Measurements from ENCODE around the gene NR2C2. TPM values are rescaled to one million over a fixed set of nuclear protein-coding genes. Genes with fewer than 3 reads are reported as not detected.

NR2C2 gene
- total RNA-seq, 1 donor from 2014 or later, result 15.0 TPM

Other genes starting within 250 kb of the NR2C2 start
- not detected in 2 replicates for gene FGD5, start 128.6 kb upstream of the NR2C2 start, total RNA-seq
- gene MRPS25, start 117.7 kb downstream of the NR2C2 start, total RNA-seq, result 11.1 and 19.3 TPM in 2 replicates
- gene RBSN, start 151.6 kb downstream of the NR2C2 start, total RNA-seq, result 31.5 and 32.9 TPM in 2 replicates

Measured in bronchial epithelial cell (primary cell).